GM20000 (cell line): ENCODE results near the gene TAMALIN.

ENCODE experiments used
- DNase-seq: peaks from one replicate; pipeline ENCODE4 v3.0.0; 2012; ENCODE audit warnings: low spot score
- CTCF ChIP-seq: IDR thresholded peaks from 2 replicates; pipeline ENCODE4 v1.5.1; 2012; ENCODE audit warnings: mild to moderate bottlenecking, control low read depth; ENCODE audit errors: extremely low read depth, missing control alignments

The TAMALIN gene

GRCh38 chr12:52049286-52049685, 42.5 kb downstream of the TAMALIN start:
- TF ChIP-seq CTCF = no peak
- no peak for DNase-seq

DNA sequence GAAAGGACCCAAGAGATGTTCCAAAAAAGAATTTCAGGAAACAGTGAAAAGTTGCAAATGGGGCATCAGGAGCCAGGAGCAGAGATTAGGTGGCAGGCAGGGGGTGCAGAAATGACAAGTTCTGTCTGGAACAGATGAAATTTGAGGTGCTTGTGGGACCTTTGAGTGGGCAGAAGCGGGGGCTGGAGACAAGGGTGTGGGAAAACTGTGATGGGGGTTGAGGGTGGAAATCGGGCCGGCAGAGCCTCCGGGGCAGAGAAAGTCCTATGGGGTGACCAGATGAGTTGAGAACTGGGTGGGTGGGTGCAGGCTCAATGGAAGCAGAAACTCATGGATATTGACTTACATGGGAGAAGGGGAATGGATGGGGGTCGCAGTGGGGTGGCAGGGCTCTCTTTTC, 42.9 kb downstream of the TAMALIN start:
- TF ChIP-seq CTCF = no peak
- no peak for DNase-seq

GRCh38 chr12:52050116-52050757, 43.5 kb downstream of the TAMALIN start:
- TF ChIP-seq CTCF = no peak
- DNase-seq = no peak

- peak; percentile 98 for DNase-seq
- TF ChIP-seq CTCF = peak; percentile 14
Observed at GRCh38 chr12:52050758-52051541, 44.2 kb downstream of the TAMALIN start, which contains the start of gene NR4A1. Gene NR4A1 (plus strand): TSS chr12:52051442. CDS start chr12:52054329, 2,887 bp downstream.

- TF ChIP-seq CTCF = no peak
- no peak for DNase-seq
Observed at GRCh38 chr12:52052468-52053186, 45.9 kb downstream of the TAMALIN start.

DNA sequence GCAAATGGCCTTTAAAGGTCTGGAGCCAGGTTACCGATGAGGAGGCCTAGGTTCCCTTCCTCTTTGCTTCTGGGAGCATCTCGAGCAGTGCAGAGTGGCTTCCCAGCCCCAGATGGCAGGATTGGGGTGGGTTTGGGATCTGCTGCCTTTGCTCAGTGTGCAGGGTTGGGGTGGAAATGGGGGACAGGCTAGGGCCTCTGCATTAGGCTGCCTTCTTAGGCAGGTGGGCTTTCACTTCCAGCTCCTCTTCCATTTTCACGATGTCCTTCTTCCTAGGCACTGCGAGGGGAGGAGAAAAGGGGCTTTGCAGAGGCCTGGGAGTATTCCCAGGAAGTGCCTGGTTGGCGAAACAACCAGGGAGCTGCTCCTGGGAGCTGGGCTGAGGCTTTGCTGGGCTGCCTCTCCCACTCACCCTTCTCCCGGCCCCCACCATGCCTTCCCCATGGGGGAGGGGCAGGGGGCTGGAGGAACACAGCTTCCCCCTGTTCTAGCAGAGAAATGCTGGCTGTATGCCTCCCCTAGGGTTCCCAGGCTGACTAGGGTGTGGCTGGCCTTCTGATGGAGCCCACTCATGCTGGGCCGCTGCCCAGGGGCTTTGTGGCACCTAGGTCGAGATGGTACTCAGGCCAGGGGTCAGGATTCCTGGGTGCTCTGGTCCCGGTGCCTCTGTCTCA, 46.9 kb downstream of the TAMALIN start:
- DNase-seq = no peak
- no peak for TF ChIP-seq CTCF
